DND-41 (cell line): ENCODE results near the gene RGS7.

Source experiments
- EZH2 ChIP-seq: IDR thresholded peaks from 3 replicates; pipeline ENCODE4 v1.6.1; 2012; ENCODE audit warnings: borderline replicate concordance, low read depth, mild to moderate bottlenecking, moderate library complexity, low read length, inconsistent platforms; ENCODE audit not compliant: severe bottlenecking
- TF ChIP-seq, protein P1 (sequence below): IDR thresholded peaks from 2 replicates; pipeline ENCODE4 v1.5.1; 2012; ENCODE audit warnings: borderline replicate concordance, low read length, moderate library complexity, mild to moderate bottlenecking; ENCODE audit not compliant: poor library complexity, severe bottlenecking; ENCODE audit errors: extremely low read depth

DNA sequence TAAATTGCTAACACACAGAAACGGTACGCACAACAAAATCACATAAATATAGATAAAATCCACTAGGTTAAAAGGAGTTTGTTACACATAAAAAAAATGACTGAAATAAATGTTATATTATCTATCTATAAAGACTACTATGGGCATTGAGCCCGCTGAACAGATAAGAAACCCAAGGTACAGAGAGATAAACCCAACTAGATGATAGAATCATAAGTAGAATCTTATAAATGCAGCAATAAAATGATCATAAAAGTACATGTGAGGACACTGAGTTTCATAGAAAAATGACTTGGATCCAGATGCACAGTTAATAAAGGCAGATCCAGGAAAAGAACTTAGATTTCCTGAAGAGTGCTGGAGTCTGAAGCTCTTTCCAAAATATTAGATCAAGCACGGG lies 128.7 kb downstream of the RGS7 start:
- TF ChIP-seq, protein P1, sequence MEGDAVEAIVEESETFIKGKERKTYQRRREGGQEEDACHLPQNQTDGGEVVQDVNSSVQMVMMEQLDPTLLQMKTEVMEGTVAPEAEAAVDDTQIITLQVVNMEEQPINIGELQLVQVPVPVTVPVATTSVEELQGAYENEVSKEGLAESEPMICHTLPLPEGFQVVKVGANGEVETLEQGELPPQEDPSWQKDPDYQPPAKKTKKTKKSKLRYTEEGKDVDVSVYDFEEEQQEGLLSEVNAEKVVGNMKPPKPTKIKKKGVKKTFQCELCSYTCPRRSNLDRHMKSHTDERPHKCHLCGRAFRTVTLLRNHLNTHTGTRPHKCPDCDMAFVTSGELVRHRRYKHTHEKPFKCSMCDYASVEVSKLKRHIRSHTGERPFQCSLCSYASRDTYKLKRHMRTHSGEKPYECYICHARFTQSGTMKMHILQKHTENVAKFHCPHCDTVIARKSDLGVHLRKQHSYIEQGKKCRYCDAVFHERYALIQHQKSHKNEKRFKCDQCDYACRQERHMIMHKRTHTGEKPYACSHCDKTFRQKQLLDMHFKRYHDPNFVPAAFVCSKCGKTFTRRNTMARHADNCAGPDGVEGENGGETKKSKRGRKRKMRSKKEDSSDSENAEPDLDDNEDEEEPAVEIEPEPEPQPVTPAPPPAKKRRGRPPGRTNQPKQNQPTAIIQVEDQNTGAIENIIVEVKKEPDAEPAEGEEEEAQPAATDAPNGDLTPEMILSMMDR = no peak
- no peak for TF ChIP-seq EZH2
